Vagina (tissue), 2 donors: Measurements from ENCODE around the gene PRUNE1.

ENCODE experiments used
- POLR2AphosphoS5 ChIP-seq, 2 donors: sonication (generic); formaldehyde crosslinking; IDR thresholded peaks; one replicate each; pipeline ENCODE4 v1.9.0; 2017; ENCODE audit warnings: antibody characterized with exemption in 2 of 2, mild to moderate bottlenecking in 2 of 2, low read depth in 1 of 2; ENCODE audit not compliant: insufficient read depth in 1 of 2
- TF ChIP-seq, protein P1 (sequence below), 3 experiments: fragments of 450-650 bp in 2 of 3; fragments of 200-600 bp in 1 of 3; sonication (generic) in 1 of 3; IDR thresholded peaks; one replicate each; pipeline ENCODE4 v1.5.1; 2017 to 2019; ENCODE audit warnings: antibody characterized with exemption in 3 of 3, mild to moderate bottlenecking in 2 of 3, moderate library complexity in 2 of 3

DNA sequence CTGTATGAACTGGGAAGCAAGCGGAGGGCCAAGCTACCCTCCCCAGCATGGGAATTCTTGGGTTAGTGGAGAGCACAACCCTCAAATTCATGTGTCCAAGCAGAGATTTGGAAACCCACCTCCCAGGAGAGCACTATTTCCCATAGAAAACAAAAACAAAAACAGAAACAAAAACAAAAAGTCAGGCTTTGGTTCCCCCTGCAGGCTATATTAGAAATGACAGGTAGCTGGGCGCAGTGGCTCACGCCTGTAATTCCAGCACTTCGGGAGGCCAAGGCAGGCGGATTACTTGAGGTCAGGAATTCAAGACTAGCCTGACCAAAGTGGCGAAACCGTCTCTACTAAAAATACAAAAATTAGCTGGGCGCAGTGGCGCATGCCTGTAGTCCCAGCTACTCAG is 12.4 kb upstream of the PRUNE1 start:
- TF ChIP-seq, protein P1, sequence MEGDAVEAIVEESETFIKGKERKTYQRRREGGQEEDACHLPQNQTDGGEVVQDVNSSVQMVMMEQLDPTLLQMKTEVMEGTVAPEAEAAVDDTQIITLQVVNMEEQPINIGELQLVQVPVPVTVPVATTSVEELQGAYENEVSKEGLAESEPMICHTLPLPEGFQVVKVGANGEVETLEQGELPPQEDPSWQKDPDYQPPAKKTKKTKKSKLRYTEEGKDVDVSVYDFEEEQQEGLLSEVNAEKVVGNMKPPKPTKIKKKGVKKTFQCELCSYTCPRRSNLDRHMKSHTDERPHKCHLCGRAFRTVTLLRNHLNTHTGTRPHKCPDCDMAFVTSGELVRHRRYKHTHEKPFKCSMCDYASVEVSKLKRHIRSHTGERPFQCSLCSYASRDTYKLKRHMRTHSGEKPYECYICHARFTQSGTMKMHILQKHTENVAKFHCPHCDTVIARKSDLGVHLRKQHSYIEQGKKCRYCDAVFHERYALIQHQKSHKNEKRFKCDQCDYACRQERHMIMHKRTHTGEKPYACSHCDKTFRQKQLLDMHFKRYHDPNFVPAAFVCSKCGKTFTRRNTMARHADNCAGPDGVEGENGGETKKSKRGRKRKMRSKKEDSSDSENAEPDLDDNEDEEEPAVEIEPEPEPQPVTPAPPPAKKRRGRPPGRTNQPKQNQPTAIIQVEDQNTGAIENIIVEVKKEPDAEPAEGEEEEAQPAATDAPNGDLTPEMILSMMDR (IDR thresholded peaks at IDR 0.05), result peak; percentile 61 to 72 (median 65)
- TF ChIP-seq POLR2AphosphoS5 (IDR thresholded peaks at IDR 0.05; ENCODE audit: insufficient read depth in 1 of 2, low read depth in 1 of 2), result peak in 1 of 2 donors; percentile 32
